AG09319 (cell line): ENCODE results near the gene TREML2.

Experiments
- DNase-seq: peaks from one replicate; pipeline ENCODE4 v3.0.0-alpha.2; 2010; ENCODE audit warnings: low read depth; ENCODE audit errors: extremely low read depth
- CTCF ChIP-seq: IDR thresholded peaks from 2 replicates; pipeline ENCODE4 v1.5.1; 2011; ENCODE audit warnings: low read depth, mild to moderate bottlenecking, inconsistent platforms, low read length, moderate library complexity

The TREML2 gene

GRCh38 chr6:41162687-41163418 lies 38.1 kb downstream of the TREML2 start, which contains the start of gene TREM2:
TREM2 (minus strand) TSS chr6:41163116; CDS start chr6:41163082, 34 bp downstream.
- no peak for DNase-seq
- no peak for TF ChIP-seq CTCF

DNA sequence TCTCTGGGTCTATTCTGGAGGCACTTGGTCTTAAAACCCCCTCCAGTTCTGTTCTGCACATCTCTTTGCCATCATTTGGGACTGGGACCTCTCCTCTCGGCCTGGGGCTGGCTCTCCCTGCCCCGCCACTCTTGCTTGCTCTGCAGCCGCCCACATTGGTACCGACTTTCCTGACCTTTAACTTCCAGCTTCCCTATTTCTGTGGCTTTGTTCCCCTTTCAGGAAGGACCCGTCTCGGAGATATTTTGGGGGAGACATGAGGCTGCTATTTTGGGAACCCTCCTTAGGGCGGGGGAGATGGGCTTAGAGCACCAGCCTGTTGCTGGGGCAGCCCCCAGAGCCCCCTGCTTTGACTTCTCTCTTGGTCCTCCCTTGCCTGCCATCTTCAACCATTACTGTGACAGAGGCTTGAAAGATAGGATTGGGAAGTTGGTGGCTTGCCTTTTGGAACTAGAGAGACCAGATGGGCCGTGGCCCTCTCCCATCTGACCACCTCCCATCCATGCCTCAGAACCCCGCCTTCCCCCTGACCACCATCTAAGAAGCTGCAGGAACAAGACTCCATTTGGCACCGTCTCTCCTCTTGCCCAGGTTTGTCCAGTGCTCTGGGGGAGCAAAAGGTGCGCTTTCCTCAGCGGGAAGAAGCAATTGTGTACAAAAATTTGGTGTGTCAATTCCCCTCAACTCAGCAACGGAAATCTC lies 38.9 kb downstream of the TREML2 start:
- TF ChIP-seq CTCF, result no peak
- DNase-seq, result no peak

DNA sequence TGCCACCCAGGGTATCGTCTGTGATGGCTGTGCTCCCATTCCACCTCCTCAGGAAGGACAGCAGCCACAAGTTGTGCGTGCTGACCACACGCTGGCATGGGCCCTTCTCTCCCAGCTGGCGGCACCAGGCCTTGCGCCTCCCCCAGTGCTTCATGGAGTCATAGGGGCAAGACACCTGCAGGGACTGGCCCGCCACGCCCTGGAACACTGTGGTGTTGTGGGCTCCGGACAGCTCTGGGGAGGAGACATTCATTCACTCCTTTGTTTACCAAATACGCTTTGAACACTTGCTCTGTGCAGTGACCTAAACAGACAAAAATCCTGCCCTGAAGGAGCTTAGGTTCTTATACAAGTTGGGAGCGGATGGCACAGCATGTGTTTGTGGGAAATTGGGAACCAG lies 39.6 kb downstream of the TREML2 start:
- no peak for DNase-seq
- no peak for TF ChIP-seq CTCF

DNA sequence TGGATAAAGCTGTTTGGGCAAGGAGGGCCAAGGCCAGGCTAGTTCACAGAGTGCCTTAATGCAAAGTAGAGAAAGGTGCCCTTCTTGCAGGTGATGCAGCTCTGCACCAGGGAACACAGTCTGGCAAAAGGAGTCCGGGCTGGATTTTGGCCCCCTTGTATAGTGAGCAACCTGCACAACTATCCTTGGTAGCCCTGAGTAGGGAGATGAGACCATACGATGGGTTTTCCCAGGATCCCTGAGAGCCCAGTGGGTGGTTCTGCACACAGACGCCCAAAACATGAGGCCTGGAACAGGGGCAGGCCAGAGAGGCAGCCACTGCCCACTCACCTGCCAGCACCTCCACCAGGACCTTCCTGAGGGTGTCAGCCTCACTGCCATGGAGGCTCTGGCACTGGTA lies 40.0 kb downstream of the TREML2 start:
- TF ChIP-seq CTCF, result no peak
- DNase-seq, result no peak

DNA sequence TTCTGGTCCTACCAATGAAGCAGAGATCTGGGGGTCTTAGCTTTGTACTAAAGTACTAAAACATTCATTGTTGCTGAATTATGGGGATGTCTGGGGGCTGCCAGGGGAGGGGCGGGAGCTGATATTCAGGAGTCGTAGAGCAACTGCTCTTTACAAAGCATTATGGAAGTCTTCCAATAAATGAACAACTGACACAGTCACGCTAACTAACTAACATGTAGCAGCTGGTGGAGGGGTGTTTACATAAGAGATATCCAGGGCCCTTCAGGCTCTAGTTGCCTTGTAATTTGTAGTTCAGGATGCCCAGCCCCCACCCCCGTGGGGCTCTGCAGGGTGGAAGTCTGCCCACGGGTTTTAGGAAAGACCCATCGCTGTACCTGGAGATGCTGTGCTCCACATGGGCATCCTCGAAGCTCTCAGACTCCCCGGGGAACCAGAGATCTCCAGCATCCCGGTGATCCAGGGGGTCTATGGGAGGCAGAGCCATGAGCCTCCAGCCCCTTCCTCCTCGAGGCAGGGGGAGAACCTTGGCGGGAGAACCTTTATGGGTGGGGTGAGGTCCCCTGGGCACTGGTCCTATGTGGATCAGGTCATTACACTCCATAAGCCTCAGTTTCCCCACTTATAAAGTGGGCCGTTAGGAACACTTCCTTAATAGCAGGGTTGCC lies 41.4 kb downstream of the TREML2 start:
- DNase-seq, result no peak
- no peak for TF ChIP-seq CTCF

DNA sequence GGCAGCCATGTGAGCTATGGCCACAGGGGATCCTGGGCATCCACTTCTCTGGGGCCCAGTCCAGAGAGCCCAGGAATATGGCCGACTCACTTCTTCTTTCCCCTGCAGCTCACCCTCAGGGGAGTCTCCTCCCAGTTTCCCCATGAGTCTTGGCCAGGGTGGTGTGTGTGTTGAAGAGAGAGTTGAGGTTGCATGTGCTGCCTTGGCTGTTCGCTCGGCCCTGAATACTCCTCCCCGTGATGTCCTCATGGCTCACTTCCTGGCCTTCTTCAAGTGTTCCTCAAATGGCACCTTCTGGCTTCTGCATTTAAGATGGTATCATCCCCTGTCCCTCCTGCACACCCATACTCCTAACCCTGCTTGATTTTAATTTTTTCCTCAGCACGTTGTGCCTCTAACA lies 43.6 kb downstream of the TREML2 start:
- DNase-seq, result no peak
- no peak for TF ChIP-seq CTCF

DNA sequence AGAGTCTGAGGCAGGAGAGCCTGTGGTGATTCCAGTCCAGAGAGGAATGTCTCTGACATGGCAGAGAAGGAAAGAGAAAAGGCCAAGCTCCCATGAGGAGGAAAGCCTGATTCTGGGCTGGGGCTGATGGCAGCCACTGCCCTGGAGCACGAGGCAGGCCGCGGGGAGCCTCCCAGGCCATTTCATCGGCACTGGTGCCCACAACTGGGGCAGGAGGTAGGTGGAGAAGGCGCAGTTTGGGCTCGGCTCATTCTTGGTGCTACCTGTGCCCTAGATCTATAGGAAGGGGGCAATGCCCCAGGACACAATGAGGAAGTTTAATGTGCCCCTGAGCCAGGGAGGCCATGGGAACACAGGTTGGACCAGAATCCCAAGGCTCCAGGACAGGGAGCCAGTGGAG lies 44.2 kb downstream of the TREML2 start:
- DNase-seq, result no peak
- no peak for TF ChIP-seq CTCF
